ENCODE data around the gene SPIB. TPM values are rescaled to one million over a fixed set of nuclear protein-coding genes. Genes with fewer than 3 reads are reported as not detected.
"Not testable (repeated sequence)": the region's sequence is repeated elsewhere in the genome, so short reads cannot be mapped to it uniquely, and the experiment has no call there.

SPIB gene
- total and polyA plus RNA-seq, 10 donors = 22.1 to 90.5 (median 41.3) TPM

DNA sequence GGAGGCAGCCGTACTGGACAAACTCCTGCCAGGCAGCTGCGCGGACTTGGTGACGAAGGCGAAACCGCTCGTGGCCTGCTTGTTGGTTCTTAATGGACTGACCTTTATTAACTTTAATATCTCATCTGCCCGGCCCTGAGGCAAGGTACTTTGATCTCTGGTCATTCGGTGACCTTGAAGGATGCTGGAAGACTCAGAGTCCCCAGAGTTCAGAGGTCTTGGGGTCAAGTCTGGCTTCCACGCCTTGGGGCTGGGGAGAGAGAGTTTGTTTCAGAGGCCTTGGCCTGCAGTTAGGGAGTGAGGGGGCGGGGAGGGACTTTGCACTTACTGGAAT is 47.9 kb downstream of the SPIB start:
- Histone ChIP-seq H3K4me1 (no peaks in the 10 kb centered on the region), H3K27me3 (replicated peaks in 1 of 7) (peaks cover 0 to 8% (median 0%) of the 10 kb centered on the region in 7 donors), H3K27ac (no peak overlapping the region), H3K36me3 (no peaks in the 10 kb centered on the region), H3K9me3 (no peaks in the 10 kb centered on the region), H3K4me3 (no peak overlapping the region)
- DNase-seq = no peak
- 82 to 87% (median 85%) methylated on average over 10 to 11 of the region's 11 CpGs for WGBS, 5 donors
- intact Hi-C loops (cut with DNase I; ENCODE audit: low total_unique reads) = no loop called here
- TF ChIP-seq, protein P1, sequence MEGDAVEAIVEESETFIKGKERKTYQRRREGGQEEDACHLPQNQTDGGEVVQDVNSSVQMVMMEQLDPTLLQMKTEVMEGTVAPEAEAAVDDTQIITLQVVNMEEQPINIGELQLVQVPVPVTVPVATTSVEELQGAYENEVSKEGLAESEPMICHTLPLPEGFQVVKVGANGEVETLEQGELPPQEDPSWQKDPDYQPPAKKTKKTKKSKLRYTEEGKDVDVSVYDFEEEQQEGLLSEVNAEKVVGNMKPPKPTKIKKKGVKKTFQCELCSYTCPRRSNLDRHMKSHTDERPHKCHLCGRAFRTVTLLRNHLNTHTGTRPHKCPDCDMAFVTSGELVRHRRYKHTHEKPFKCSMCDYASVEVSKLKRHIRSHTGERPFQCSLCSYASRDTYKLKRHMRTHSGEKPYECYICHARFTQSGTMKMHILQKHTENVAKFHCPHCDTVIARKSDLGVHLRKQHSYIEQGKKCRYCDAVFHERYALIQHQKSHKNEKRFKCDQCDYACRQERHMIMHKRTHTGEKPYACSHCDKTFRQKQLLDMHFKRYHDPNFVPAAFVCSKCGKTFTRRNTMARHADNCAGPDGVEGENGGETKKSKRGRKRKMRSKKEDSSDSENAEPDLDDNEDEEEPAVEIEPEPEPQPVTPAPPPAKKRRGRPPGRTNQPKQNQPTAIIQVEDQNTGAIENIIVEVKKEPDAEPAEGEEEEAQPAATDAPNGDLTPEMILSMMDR (IDR thresholded peaks at IDR 0.05 in 8 of 11, conservative IDR thresholded peaks at IDR 0.05 in 3 of 11) = no peak
- TF ChIP-seq POLR2A (IDR thresholded peaks at IDR 0.05) (no peak), POLR2AphosphoS5 (IDR thresholded peaks at IDR 0.05) (no peak)

DNA sequence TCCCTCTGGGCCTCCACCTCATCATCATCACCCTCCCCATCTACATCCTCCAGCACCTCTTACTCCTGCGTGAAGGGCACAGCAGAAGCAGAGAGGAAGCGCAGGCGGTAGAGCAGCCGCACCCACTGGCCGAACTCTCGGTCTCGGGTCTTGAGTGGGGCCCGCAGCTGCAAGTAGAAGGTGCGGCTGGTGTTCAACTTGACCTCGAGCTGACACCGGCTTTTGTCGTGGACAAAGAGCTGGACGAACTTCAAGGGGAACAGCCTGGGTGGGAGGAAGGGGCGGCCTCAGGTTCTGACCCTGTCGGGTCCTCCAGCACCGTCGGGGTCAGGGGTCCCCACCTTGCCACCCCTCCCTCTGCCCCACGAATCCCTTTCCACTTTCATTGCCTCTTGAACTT is 48.8 kb downstream of the SPIB start:
- H3K4me1 ChIP-seq = no peaks in the 10 kb centered on the region
- H3K9me3 ChIP-seq = no peaks in the 10 kb centered on the region
- H3K27ac ChIP-seq = no peak overlapping the region
- DNase-seq = no peak
- peaks cover 0 to 1% (median 0%) of the 10 kb centered on the region in 7 donors for H3K27me3 ChIP-seq (replicated peaks in 1 of 7)
- H3K4me3 ChIP-seq = no peak overlapping the region
- WGBS, 5 donors = 66 to 82% (median 77%) methylated on average over 18 of the region's 18 CpGs
- TF ChIP-seq, protein P1 (IDR thresholded peaks at IDR 0.05 in 8 of 11, conservative IDR thresholded peaks at IDR 0.05 in 3 of 11) = no peak
- no peak for TF ChIP-seq POLR2AphosphoS5 (IDR thresholded peaks at IDR 0.05)
- TF ChIP-seq POLR2A (IDR thresholded peaks at IDR 0.05) = no peak
- intact Hi-C loops (cut with DNase I; ENCODE audit: low total_unique reads) = no loop called here
- H3K36me3 ChIP-seq = no peaks in the 10 kb centered on the region

DNA sequence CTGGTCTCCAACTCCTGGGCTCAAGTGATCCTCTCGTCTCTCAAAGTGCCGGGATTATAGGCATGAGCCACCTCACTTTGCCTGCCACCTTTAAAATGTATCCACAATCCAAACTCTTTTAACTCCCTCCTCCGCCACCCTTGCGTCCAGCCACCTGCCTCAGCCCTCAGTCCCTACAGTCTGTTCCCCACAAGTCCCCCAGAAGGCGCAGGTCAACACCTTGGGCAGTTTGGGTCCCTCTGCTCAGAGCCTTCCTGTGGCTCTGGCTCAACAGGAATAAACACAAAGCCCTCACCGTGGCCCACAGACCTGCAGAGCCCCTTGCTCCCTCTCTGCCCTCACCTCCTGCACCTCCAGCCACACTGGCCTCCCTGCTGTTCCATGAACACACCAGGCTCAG is 50.1 kb downstream of the SPIB start:
- Histone ChIP-seq H3K4me1 (no peaks in the 10 kb centered on the region), H3K27ac (no peak overlapping the region), H3K27me3 (replicated peaks in 1 of 7) (no peaks in the 10 kb centered on the region), H3K36me3 (no peaks in the 10 kb centered on the region), H3K4me3 (no peak overlapping the region), H3K9me3 (no peaks in the 10 kb centered on the region)
- 79 to 93% (median 86%) methylated on average over 6 of the region's 6 CpGs for WGBS, 5 donors
- no peak for DNase-seq
- TF ChIP-seq POLR2A (IDR thresholded peaks at IDR 0.05) = no peak
- TF ChIP-seq POLR2AphosphoS5 (IDR thresholded peaks at IDR 0.05) = no peak
- TF ChIP-seq, protein P1 (IDR thresholded peaks at IDR 0.05 in 8 of 11, conservative IDR thresholded peaks at IDR 0.05 in 3 of 11) = no peak
- intact Hi-C loops (cut with DNase I; ENCODE audit: low total_unique reads) = no loop called here

DNA sequence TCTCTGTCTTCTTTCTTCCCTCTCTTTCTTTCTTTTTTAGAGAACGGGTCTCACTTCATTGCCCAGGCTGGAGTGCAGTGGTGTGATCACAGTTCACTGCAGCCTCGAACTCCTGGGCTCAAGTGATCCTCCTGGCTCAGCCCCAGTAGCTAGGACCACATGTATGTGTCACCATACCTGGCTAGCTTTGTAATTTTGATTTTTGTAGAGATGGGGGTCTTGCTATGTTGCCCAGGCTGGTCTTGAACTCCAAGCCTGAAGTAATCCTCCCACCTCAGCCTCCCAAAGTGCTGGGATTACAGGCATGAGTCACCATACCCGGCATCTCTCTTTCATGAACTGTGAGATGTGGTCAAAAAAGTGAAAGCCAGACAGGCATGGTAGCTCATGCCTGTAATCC is 54.6 kb downstream of the SPIB start:
- H3K27me3 ChIP-seq (replicated peaks in 1 of 7); H3K9me3 ChIP-seq; DNase-seq; intact Hi-C loops (cut with DNase I; ENCODE audit: low total_unique reads); H3K4me3 ChIP-seq; H3K36me3 ChIP-seq; H3K27ac ChIP-seq: not testable (repeated sequence)
- 60 to 77% (median 70%) methylated on average over 3 of the region's 3 CpGs for WGBS, 5 donors
- H3K4me1 ChIP-seq = peaks cover 13 to 23% (median 18%) of the 10 kb centered on the region in 6 donors

DNA sequence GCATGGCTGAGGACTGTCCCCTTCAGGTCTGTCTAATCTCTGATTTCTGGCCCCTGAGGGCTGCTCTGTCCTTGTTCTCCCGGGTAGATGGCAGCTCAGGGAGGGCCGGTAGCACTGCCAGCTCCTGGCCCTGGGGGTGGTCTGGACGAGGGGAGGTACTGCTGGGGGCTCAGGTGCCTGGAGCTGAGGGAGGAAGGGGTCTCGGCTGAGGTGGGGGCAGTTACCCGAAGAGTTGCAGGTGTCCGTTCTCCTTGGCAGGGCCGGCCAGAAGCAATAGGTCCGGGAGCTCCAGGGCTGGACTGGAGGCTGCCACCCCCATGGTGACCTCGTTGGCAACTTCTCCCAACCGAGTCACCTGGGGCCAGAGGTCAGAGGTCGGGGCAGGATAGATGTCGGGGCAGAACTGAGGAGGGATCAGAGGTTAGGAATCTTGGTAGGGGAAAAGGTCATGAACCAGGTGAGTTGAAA is 56.4 kb downstream of the SPIB start:
- intact Hi-C loops (cut with DNase I; ENCODE audit: low total_unique reads) = no loop called here

More for the DNA sequence above, 56.4 kb downstream of the SPIB start:
- Histone ChIP-seq H3K9me3 (no peaks in the 10 kb centered on the region), H3K4me1 (peaks cover 13 to 40% (median 26%) of the 10 kb centered on the region in 6 donors), H3K36me3 (peaks cover 3 to 25% (median 21%) of the 10 kb centered on the region in 6 donors), H3K27me3 (replicated peaks in 1 of 7) (no peaks in the 10 kb centered on the region), H3K4me3 (no peak overlapping the region), H3K27ac (no peak overlapping the region)
- peak; percentile 74 for DNase-seq
- TF ChIP-seq POLR2A (IDR thresholded peaks at IDR 0.05) (no peak), POLR2AphosphoS5 (IDR thresholded peaks at IDR 0.05) (no peak)
- TF ChIP-seq, protein P1 (IDR thresholded peaks at IDR 0.05 in 8 of 11, conservative IDR thresholded peaks at IDR 0.05 in 3 of 11) = no peak
- 76 to 86% (median 83%) methylated on average over 8 to 12 of the region's 12 CpGs for WGBS, 5 donors
